Hepatocyte (in vitro differentiated cells): ENCODE results near the gene SOBP. TPM values are rescaled to one million over a fixed set of nuclear protein-coding genes. Genes with fewer than 3 reads are reported as not detected.

Source experiments
- DNase-seq: peaks from one replicate; pipeline ENCODE4 v3.0.0-alpha.2; 2016; ENCODE audit warnings: low spot score
- H2AFZ ChIP-seq: fragments of 200-600 bp; sonication (generic); 2 replicates; pipeline ENCODE4 v1.6.0; 2016; ENCODE audit warnings: antibody characterized with exemption, mild to moderate bottlenecking
- H3K27ac ChIP-seq: fragments of 200-600 bp; sonication (generic); 2 replicates; pipeline ENCODE4 v1.5.1; 2016; ENCODE audit warnings: mild to moderate bottlenecking
- H3K27me3 ChIP-seq: fragments of 200-600 bp; sonication (generic); 2 replicates; pipeline ENCODE4 v1.6.1; 2016
- H3K36me3 ChIP-seq: fragments of 200-600 bp; sonication (generic); replicated peaks from 2 replicates; pipeline ENCODE4 v1.5.1; 2016; ENCODE audit warnings: low read depth; ENCODE audit not compliant: insufficient read depth
- H3K4me1 ChIP-seq: fragments of 200-600 bp; sonication (generic); 2 replicates; pipeline ENCODE4 v1.5.1; 2016; ENCODE audit warnings: mild to moderate bottlenecking, moderate library complexity; ENCODE audit not compliant: insufficient read depth
- H3K4me2 ChIP-seq: fragments of 200-600 bp; sonication (generic); 2 replicates; pipeline ENCODE4 v1.6.0; 2016
- H3K4me3 ChIP-seq: fragments of 200-600 bp; sonication (generic); 2 replicates; pipeline ENCODE4 v1.5.1; 2016; ENCODE audit warnings: mild to moderate bottlenecking
- H3K79me2 ChIP-seq: fragments of 200-600 bp; sonication (generic); 2 replicates; pipeline ENCODE4 v1.6.0; 2017; ENCODE audit warnings: mild to moderate bottlenecking
- H3K9me2 ChIP-seq: fragments of 200-600 bp; sonication (generic); replicated peaks from 2 replicates; pipeline ENCODE4 v1.6.0; 2017; ENCODE audit warnings: mild to moderate bottlenecking; ENCODE audit not compliant: insufficient read depth
- H3K9me3 ChIP-seq: fragments of 200-600 bp; sonication (generic); 2 replicates; pipeline ENCODE4 v1.5.1; 2016; ENCODE audit warnings: low read depth, mild to moderate bottlenecking
- H4K20me1 ChIP-seq: fragments of 200-600 bp; sonication (generic); 2 replicates; pipeline ENCODE4 v1.6.0; 2016; ENCODE audit warnings: mild to moderate bottlenecking; ENCODE audit not compliant: insufficient read depth, poor library complexity, severe bottlenecking
- EZH2 ChIP-seq: fragments of 200-600 bp; sonication (generic); IDR thresholded peaks from 2 replicates; pipeline ENCODE4 v1.6.1; 2016; ENCODE audit warnings: antibody characterized with exemption, mild to moderate bottlenecking, borderline replicate concordance
- EZH2phosphoT487 ChIP-seq: fragments of 200-600 bp; sonication (generic); IDR thresholded peaks from one replicate; pipeline ENCODE4 v1.6.1; 2018; ENCODE audit warnings: antibody characterized with exemption, mild to moderate bottlenecking, low read depth, moderate library complexity; ENCODE audit not compliant: unreplicated experiment, severe bottlenecking
- WGBS: methylation state at CpG from one replicate; pipeline ENCODE4 v1.1.6; 2016; ENCODE audit warnings: low lambda C conversion rate; ENCODE audit errors: missing lambda C conversion rate; 5-methylcytosine and 5-hydroxymethylcytosine counted together
- polyA plus RNA-seq: library from polyadenylated mRNA; unstranded; fragments of >200 nt; fragmentation: Nextera tagmentation; extraction: Ambion mirVana; gene quantifications from 2 replicates; pipeline ENCODE4 v1.2.1, GENCODE V29; 2016
- total RNA-seq: library from RNA; depleted of rRNA; stranded (reverse); fragments of >200 nt; gene quantifications from 2 replicates; pipeline ENCODE4 v1.2.3, GENCODE V29; 2014
- TF ChIP-seq, protein P1 (sequence below): fragments of 200-600 bp; sonication (generic); IDR thresholded peaks from 2 replicates; pipeline ENCODE4 v1.5.1; 2016; ENCODE audit warnings: antibody characterized with exemption, mild to moderate bottlenecking; ENCODE audit not compliant: poor library complexity

SOBP gene
- total and polyA plus RNA-seq, 2 experiments from 2014 or later, result 2.1 to 2.2 TPM

DNA sequence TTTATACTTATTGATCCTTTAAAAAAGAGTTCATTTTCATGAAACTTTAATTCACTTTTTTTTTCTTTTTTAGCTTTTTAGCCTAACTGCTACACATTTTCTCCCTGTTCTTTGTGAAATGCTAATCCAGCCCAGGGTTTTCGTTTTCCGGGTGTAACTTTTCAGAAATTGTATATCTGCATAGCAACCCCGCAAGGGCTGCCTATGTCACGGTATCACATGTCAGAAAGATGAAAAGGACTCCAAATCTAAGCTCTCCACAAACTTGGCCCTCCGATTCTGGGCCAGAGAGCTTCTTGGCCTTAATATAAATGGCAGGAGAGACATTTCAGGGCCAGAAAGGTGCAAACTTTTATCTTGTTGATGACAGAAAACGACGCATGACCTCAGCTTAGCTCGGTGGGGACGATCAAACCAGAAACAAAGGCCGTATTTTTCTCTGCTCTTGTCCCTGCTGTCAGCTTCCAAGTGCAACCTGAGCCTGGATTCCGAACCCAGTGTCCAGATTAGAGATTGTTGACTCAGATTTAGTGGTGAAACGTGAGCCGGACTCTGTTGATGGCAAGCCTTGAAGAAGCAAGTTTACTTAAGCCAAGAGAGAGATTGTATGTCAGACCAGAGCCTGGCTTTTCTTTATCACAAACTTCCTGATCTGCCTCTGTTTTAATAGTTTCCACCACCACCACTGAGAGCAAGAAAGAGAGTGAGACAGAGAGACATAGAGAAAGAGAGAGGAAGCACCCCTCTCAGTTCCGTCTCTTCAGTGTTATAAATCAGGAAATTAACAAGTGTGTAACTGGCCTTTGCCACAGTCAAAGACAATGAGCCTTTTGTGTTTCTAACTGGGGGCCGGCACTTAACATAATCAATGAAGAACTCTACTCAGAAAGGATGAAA is 176.4 kb downstream of the SOBP start:
- H3K9me2 ChIP-seq, result no peaks in the 10 kb centered on the region
- peak overlapping the region; percentile 79 for H3K27ac ChIP-seq
- H3K4me1 ChIP-seq, result peaks cover 20% of the 10 kb centered on the region
- TF ChIP-seq, protein P1, sequence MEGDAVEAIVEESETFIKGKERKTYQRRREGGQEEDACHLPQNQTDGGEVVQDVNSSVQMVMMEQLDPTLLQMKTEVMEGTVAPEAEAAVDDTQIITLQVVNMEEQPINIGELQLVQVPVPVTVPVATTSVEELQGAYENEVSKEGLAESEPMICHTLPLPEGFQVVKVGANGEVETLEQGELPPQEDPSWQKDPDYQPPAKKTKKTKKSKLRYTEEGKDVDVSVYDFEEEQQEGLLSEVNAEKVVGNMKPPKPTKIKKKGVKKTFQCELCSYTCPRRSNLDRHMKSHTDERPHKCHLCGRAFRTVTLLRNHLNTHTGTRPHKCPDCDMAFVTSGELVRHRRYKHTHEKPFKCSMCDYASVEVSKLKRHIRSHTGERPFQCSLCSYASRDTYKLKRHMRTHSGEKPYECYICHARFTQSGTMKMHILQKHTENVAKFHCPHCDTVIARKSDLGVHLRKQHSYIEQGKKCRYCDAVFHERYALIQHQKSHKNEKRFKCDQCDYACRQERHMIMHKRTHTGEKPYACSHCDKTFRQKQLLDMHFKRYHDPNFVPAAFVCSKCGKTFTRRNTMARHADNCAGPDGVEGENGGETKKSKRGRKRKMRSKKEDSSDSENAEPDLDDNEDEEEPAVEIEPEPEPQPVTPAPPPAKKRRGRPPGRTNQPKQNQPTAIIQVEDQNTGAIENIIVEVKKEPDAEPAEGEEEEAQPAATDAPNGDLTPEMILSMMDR, result no peak
- TF ChIP-seq EZH2phosphoT487, result no peak
- H3K27me3 ChIP-seq, result no peaks in the 10 kb centered on the region
- no peaks in the 10 kb centered on the region for H3K79me2 ChIP-seq
- H3K4me3 ChIP-seq, result no peak overlapping the region
- WGBS, result 28% methylated on average over 15 of the region's 15 CpGs
- peak overlapping the region; percentile 34 for H3K4me2 ChIP-seq
- no peaks in the 10 kb centered on the region for H3K36me3 ChIP-seq
- H4K20me1 ChIP-seq, result no peaks in the 10 kb centered on the region
- no peaks in the 10 kb centered on the region for H3K9me3 ChIP-seq
- peak overlapping the region; percentile 50 for H2AFZ ChIP-seq
- DNase-seq, result peak; percentile 53

DNA sequence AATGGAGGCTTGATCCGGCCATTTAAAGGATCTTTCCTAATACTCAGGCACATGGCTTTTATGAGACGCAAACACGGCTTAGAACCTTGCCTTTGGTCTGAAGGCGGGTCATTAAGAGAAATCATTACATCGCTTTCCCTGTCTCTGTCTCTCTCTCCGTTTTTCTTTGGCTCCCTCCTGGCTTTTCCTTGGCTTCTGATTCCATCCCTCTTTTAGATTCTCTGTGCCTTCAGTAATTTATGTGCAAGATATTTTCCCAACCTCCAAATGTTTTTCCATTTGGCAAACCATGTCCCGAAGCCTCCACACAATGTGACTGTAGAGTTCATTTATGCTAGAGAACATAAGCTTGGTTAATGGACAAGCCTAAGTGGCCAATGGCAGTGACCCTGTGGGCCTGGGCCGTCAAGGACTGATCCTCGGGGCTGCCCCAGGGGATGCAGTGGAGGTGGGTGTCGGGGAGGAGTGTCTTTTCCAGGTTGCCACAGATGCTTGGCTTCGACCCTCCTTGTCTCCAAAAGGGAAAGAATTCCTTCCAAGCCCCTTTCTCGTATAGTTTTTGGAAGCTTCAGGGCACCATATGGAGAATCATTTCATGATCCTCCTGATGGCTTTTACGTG is 177.2 kb downstream of the SOBP start:
- TF ChIP-seq EZH2phosphoT487 (no peak), EZH2 (no peak)
- TF ChIP-seq, protein P1, result no peak

DNA sequence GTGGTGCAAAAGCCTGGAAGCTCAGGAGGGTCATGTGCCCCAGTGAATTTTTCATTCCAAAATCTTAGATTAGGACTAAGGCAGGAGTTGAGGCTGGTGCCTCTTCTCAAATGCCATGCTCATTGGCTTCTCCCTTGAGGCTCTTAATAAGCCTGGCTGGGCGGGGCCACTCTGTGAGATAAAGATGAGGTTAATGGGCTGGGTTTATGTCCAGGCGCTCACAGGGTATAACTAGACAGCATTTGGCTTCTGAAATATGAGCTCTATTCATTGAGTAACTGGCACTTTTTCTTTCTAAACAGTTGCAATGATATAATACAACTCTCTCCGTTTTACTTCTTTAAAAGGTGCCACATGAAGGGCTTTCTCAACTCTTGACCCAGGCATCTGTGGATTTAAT is 177.9 kb downstream of the SOBP start:
- TF ChIP-seq, protein P1, result no peak
- no peak for TF ChIP-seq EZH2
- TF ChIP-seq EZH2phosphoT487, result no peak
- no peak overlapping the region for H3K27ac ChIP-seq

More for the DNA sequence above, 177.2 kb downstream of the SOBP start:
- no peak for DNase-seq
- Histone ChIP-seq H2AFZ (peak overlapping the region; percentile 50), H3K9me3 (no peaks in the 10 kb centered on the region), H3K4me2 (peak overlapping the region; percentile 34), H3K27me3 (no peaks in the 10 kb centered on the region), H3K79me2 (no peaks in the 10 kb centered on the region), H4K20me1 (no peaks in the 10 kb centered on the region), H3K36me3 (no peaks in the 10 kb centered on the region), H3K4me1 (peaks cover 20% of the 10 kb centered on the region), H3K4me3 (no peak overlapping the region), H3K9me2 (no peaks in the 10 kb centered on the region), H3K27ac (peak overlapping the region; percentile 79)
- 76% methylated on average over 13 of the region's 13 CpGs for WGBS

More for the DNA sequence above, 177.9 kb downstream of the SOBP start:
- no peaks in the 10 kb centered on the region for H4K20me1 ChIP-seq
- no peaks in the 10 kb centered on the region for H3K79me2 ChIP-seq
- H3K4me3 ChIP-seq, result no peak overlapping the region
- H2AFZ ChIP-seq, result no peak overlapping the region
- no peak overlapping the region for H3K4me2 ChIP-seq
- H3K9me3 ChIP-seq, result no peaks in the 10 kb centered on the region
- no peaks in the 10 kb centered on the region for H3K27me3 ChIP-seq
- WGBS, result 73% methylated on average over 3 of the region's 3 CpGs
- no peak for DNase-seq
- H3K36me3 ChIP-seq, result no peaks in the 10 kb centered on the region
- H3K4me1 ChIP-seq, result peaks cover 20% of the 10 kb centered on the region
- H3K9me2 ChIP-seq, result no peaks in the 10 kb centered on the region
